Tibial nerve (tissue), 4 donors: ENCODE measurements around the gene RNF212B.

ENCODE experiments used
- EP300 ChIP-seq, 2 donors: sonication (generic); formaldehyde crosslinking; IDR thresholded peaks; one replicate each; pipeline ENCODE4 v1.6.1; 2017; ENCODE audit warnings: antibody characterized with exemption in 2 of 2, mild to moderate bottlenecking in 1 of 2
- POLR2A ChIP-seq, 2 donors: fragments of 450-650 bp; IDR thresholded peaks; one replicate each; pipeline ENCODE4 v1.6.1; 2017; ENCODE audit warnings: antibody characterized with exemption in 2 of 2, mild to moderate bottlenecking in 2 of 2, moderate library complexity in 2 of 2
- TF ChIP-seq, protein P1 (sequence below), 5 experiments: fragments of 200-600 bp in 3 of 5; fragments of 450-650 bp in 2 of 5; sonication (generic) in 3 of 5; IDR thresholded peaks; one replicate each; pipeline ENCODE4 v1.5.1; 2016 to 2019; ENCODE audit warnings: antibody characterized with exemption in 5 of 5, mild to moderate bottlenecking in 3 of 5, moderate library complexity in 2 of 5

DNA sequence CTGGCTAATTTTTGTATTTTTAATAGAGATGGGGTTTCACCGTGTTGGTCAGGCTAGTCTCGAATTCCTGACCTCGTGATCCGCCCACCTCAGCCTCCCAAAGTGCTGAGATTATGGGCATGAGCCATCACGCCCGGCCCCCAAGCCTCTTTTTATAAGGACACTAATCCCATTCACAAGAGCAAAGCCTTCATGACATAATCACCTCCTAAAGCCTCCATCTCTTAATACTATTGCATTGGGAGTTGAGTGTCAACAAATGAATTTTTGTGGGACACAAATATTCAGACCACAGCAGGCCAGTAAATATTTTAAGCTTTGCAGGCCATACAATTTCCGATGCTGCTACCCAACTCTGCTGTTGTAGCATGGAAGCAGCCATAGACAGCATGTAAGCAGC lies 10.9 kb downstream of the RNF212B start:
- TF ChIP-seq, protein P1, sequence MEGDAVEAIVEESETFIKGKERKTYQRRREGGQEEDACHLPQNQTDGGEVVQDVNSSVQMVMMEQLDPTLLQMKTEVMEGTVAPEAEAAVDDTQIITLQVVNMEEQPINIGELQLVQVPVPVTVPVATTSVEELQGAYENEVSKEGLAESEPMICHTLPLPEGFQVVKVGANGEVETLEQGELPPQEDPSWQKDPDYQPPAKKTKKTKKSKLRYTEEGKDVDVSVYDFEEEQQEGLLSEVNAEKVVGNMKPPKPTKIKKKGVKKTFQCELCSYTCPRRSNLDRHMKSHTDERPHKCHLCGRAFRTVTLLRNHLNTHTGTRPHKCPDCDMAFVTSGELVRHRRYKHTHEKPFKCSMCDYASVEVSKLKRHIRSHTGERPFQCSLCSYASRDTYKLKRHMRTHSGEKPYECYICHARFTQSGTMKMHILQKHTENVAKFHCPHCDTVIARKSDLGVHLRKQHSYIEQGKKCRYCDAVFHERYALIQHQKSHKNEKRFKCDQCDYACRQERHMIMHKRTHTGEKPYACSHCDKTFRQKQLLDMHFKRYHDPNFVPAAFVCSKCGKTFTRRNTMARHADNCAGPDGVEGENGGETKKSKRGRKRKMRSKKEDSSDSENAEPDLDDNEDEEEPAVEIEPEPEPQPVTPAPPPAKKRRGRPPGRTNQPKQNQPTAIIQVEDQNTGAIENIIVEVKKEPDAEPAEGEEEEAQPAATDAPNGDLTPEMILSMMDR (IDR thresholded peaks at IDR 0.05) = no peak
- TF ChIP-seq POLR2A (IDR thresholded peaks at IDR 0.05) = no peak
- no peak for TF ChIP-seq EP300 (IDR thresholded peaks at IDR 0.05)
